Heart right ventricle (tissue), 16 donors: ENCODE data around the gene KSR1. TPM values are rescaled to one million over a fixed set of nuclear protein-coding genes. Genes with fewer than 3 reads are reported as not detected.

ENCODE experiments used
- ATAC-seq, 8 donors: fragments of 200-7000 bp; cut with Tn5 transposase; one replicate each; pipeline ENCODE4 v1.9.1; 2020; ENCODE audit warnings: mild to moderate bottlenecking in 8 of 8, moderate library complexity in 8 of 8, moderate number of reproducible peaks in 1 of 8
- DNase-seq, 2 donors: peaks; one replicate each; pipeline ENCODE4 v3.0.0-alpha.2; 2020
- H3K27ac ChIP-seq, 10 donors: fragments of 200-600 bp; sonication (generic) in 2 of 10; one replicate each; pipeline versions ENCODE4 v1.5.0 to v1.8.0; 2020 to 2022; ENCODE audit warnings: mild to moderate bottlenecking in 3 of 10
- H3K27me3 ChIP-seq, 7 donors: fragments of 200-600 bp; one replicate each; pipeline ENCODE4 v1.8.0; 2021 to 2022; ENCODE audit warnings: mild to moderate bottlenecking in 2 of 7
- H3K36me3 ChIP-seq, 9 donors: fragments of 200-600 bp; sonication (generic) in 1 of 9; one replicate each; pipeline versions ENCODE4 v1.5.0 to v1.8.0; 2020 to 2022; ENCODE audit warnings: mild to moderate bottlenecking in 2 of 9
- H3K4me1 ChIP-seq, 9 donors: fragments of 200-600 bp; sonication (generic) in 1 of 9; one replicate each; pipeline versions ENCODE4 v1.5.0 to v1.8.0; 2020 to 2022; ENCODE audit warnings: mild to moderate bottlenecking in 4 of 9
- H3K4me3 ChIP-seq, 10 donors: fragments of 200-600 bp; sonication (generic) in 2 of 10; one replicate each; pipeline versions ENCODE4 v1.5.0 to v1.8.0; 2020 to 2022; ENCODE audit warnings: mild to moderate bottlenecking in 7 of 10, moderate library complexity in 2 of 10
- H3K9me3 ChIP-seq, 11 donors: fragments of 200-600 bp in 10 of 11; sonication (generic) in 2 of 11; one replicate each; pipeline versions ENCODE4 v1.5.0 to v1.8.0; 2013 to 2022; ENCODE audit warnings: mild to moderate bottlenecking in 2 of 11, control low read depth in 1 of 11, moderate library complexity in 1 of 11
- CTCF ChIP-seq, 9 donors: fragments of 200-600 bp; sonication (generic) in 2 of 9; IDR thresholded peaks; one replicate each; pipeline versions ENCODE4 v1.5.0 to v1.8.0; 2021 to 2022; ENCODE audit warnings: antibody characterized with exemption in 9 of 9, mild to moderate bottlenecking in 5 of 9, moderate library complexity in 1 of 9
- WGBS, 2 donors: extraction: QIAGEN DNeasy Blood & Tissue Kit; methylation state at CpG; one replicate each; pipeline ENCODE4 v1.1.7; 2013; ENCODE audit warnings: inconsistent platforms in 1 of 2; 5-methylcytosine and 5-hydroxymethylcytosine counted together
- intact Hi-C, 10 donors: fragments of 100-400 bp; cut with DNase I; formaldehyde crosslinking; loops; one replicate each; pipeline versions ENCODE4 v1.11.1 to v1.14.2; 2022
- polyA plus RNA-seq, 2 donors: library from polyadenylated mRNA; stranded (reverse); fragments of 200-250 nt; gene quantifications; one replicate each; pipeline ENCODE4 v1.2.3, GENCODE V29; 2013
- total RNA-seq, 10 donors: library from RNA; stranded (reverse); fragmentation: NEBNext Ultra II Directional in 3 of 10; extraction: Animal tissue kit (Norgen Biotek cat#: 25700) in 3 of 10; gene quantifications; one replicate each; pipeline versions ENCODE4 v1.2.1 to v1.2.4, GENCODE V29; 2021 to 2023
- donor health status: Arrhythmogenic right ventricular cardiomyopathy.
- donor health status: ischemic (EF 13 %, LVEDD 7.1; RV severe dilation, severe dysfunction).
- donor health status: healthy with polysubstance abuse.
- donor health status: DM: no; HTN: yes; CAD: no.
- donor health status: DM: no; HTN: no; CAD: no.
- donor health status: ischemic (EF 25% LVEDD 6.9; RV normal size, moderate dysfunction).
- donor health status: ischemic (EF 25% LVEDD 5.7; RV mildly dilated, moderate dysfunction).
- donor health status: healthy.
- donor health status: DM: yes; HTN: yes; CAD: no.
- donor health status: Ischemic cardiomyopathy.
- donor health status: ischemic (EF 35%, LVEDD 5.7; RV mildly dilated, moderate dysfunction).
- donor health status: nonischemic (EF 11% LVEDD 7.7; RV severe dilation, severe dysfunction).
- donor health status: DM: yes; HTN: yes; CAD: no.
- donor health status: PGD.
- donor health status: ischemic (EF 29% LVEDD 5.4; RV normal size, mild dysfunction).
- donor health status: nonischemic (EF 23%, LVEDD 6.1; RV moderate dilation, normal function).

Gene KSR1
- total and polyA plus RNA-seq, 12 donors: 5.6 to 19.6 (median 8.6) TPM

GRCh38 chr17:27453471-27453870 is 2.8 kb upstream of the KSR1 start:
- intact Hi-C loops: loop anchor here in 7 of 10 donors (5.0 to 10.0 kb wide), 8 partner anchors 34 to 219 kb away; no protein-coding TSS in a partner anchor
- ATAC-seq: no peak

GRCh38 chr17:27454089-27454488 is 2.2 kb upstream of the KSR1 start:
- no peak overlapping the region for H3K27ac ChIP-seq
- ATAC-seq (no peak), DNase-seq (no peak)
- H3K9me3 ChIP-seq: no peaks in the 10 kb centered on the region
- intact Hi-C loops: loop anchor here in 7 of 10 donors (2.0 to 10.0 kb wide), 9 partner anchors 33 to 219 kb away; no protein-coding TSS in a partner anchor
- H3K36me3 ChIP-seq: no peaks in the 10 kb centered on the region
- TF ChIP-seq CTCF (IDR thresholded peaks at IDR 0.05): no peak
- peaks cover 8 to 28% (median 23%) of the 10 kb centered on the region in 9 donors for H3K4me1 ChIP-seq
- WGBS, 2 donors: 77 to 79% methylated on average over 4 of the region's 4 CpGs
- H3K4me3 ChIP-seq: no peak overlapping the region
- no peaks in the 10 kb centered on the region for H3K27me3 ChIP-seq

More at GRCh38 chr17:27453471-27453870, 2.8 kb upstream of the KSR1 start:
- Histone ChIP-seq H3K4me3 (no peak overlapping the region), H3K9me3 (no peaks in the 10 kb centered on the region), H3K36me3 (no peaks in the 10 kb centered on the region), H3K4me1 (peaks cover 6 to 22% (median 17%) of the 10 kb centered on the region in 9 donors), H3K27me3 (no peaks in the 10 kb centered on the region), H3K27ac (no peak overlapping the region)
- no peak for TF ChIP-seq CTCF (IDR thresholded peaks at IDR 0.05)
- 71 to 74% methylated on average over 2 of the region's 2 CpGs for WGBS, 2 donors
- no peak for DNase-seq

- DNase-seq: no peak
- peak overlapping the region in 9 of 10 donors; percentile 72 to 91 (median 88) for H3K4me3 ChIP-seq
- no peaks in the 10 kb centered on the region for H3K36me3 ChIP-seq
- ATAC-seq: peak in 1 of 8 donors; percentile 3
- TF ChIP-seq CTCF (IDR thresholded peaks at IDR 0.05): no peak
- peaks cover 8 to 35% (median 23%) of the 10 kb centered on the region in 9 donors for H3K4me1 ChIP-seq
- WGBS, 2 donors: 25 to 28% methylated on average over 12 of the region's 12 CpGs
- H3K9me3 ChIP-seq: no peaks in the 10 kb centered on the region
- H3K27me3 ChIP-seq: no peaks in the 10 kb centered on the region
- intact Hi-C loops: loop anchor here (1.0 to 10.0 kb wide), 14 partner anchors 99 to 221 kb away; no protein-coding TSS in a partner anchor
- peak overlapping the region; percentile 32 to 88 (median 80) for H3K27ac ChIP-seq
These were observed 873 bp upstream of the KSR1 start for GRCh38 chr17:27455236-27455913.

- no peaks in the 10 kb centered on the region for H3K36me3 ChIP-seq
- no peaks in the 10 kb centered on the region for H3K9me3 ChIP-seq
- H3K4me3 ChIP-seq: peak overlapping the region; percentile 45 to 91 (median 88)
- ATAC-seq: peak in 4 of 8 donors; percentile 3 to 56 (median 30)
- DNase-seq: peak; percentile 23 to 30
- H3K4me1 ChIP-seq: peaks cover 8 to 42% (median 23%) of the 10 kb centered on the region in 9 donors
- intact Hi-C loops: loop anchor here (2.0 to 10.0 kb wide), 13 partner anchors 98 to 222 kb away; no protein-coding TSS in a partner anchor
- peak overlapping the region; percentile 32 to 88 (median 80) for H3K27ac ChIP-seq
- TF ChIP-seq CTCF (IDR thresholded peaks at IDR 0.05): no peak
- H3K27me3 ChIP-seq: no peaks in the 10 kb centered on the region
- WGBS, 2 donors: 3 to 7% methylated on average over 57 of the region's 57 CpGs
These were observed 572 bp downstream of the KSR1 start for GRCh38 chr17:27456681-27457359.
